WTC11 (cell line): ENCODE measurements around the gene LIX1L.

Experiments
- CBFB ChIP-seq: sonication (generic); formaldehyde crosslinking; IDR thresholded peaks from 2 replicates; pipeline ENCODE4 v1.8.1; 2022; ENCODE audit warnings: mild to moderate bottlenecking, low read depth, missing genetic modification reagents
- ETV6 ChIP-seq: sonication (generic); formaldehyde crosslinking; IDR thresholded peaks from 2 replicates; pipeline ENCODE4 v1.8.1; 2022; ENCODE audit warnings: mild to moderate bottlenecking, missing genetic modification reagents
- FOXJ3 ChIP-seq: sonication (generic); formaldehyde crosslinking; IDR thresholded peaks from 2 replicates; pipeline ENCODE4 v1.9.0; 2021; ENCODE audit warnings: missing genetic modification reagents, mild to moderate bottlenecking, borderline replicate concordance
- JUN ChIP-seq: sonication (generic); formaldehyde crosslinking; IDR thresholded peaks from 2 replicates; pipeline ENCODE4 v1.8.0; 2023; ENCODE audit warnings: mild to moderate bottlenecking, missing genetic modification reagents
- KAT7 ChIP-seq: sonication (generic); formaldehyde crosslinking; IDR thresholded peaks from 2 replicates; pipeline ENCODE4 v1.8.1; 2023; ENCODE audit warnings: missing genetic modification reagents, mild to moderate bottlenecking, borderline replicate concordance
- SMAD4 ChIP-seq: sonication (generic); formaldehyde crosslinking; IDR thresholded peaks from 2 replicates; pipeline ENCODE4 v1.8.0; 2022; ENCODE audit warnings: mild to moderate bottlenecking, missing genetic modification reagents
- ZNF121 ChIP-seq: sonication (generic); formaldehyde crosslinking; IDR thresholded peaks from 2 replicates; pipeline ENCODE4 v1.8.0; 2023; ENCODE audit warnings: missing genetic modification reagents
- TF ChIP-seq, protein P1 (sequence below): sonication (generic); formaldehyde crosslinking; IDR thresholded peaks from 2 replicates; pipeline ENCODE4 v1.8.0; 2022; ENCODE audit warnings: mild to moderate bottlenecking, missing genetic modification reagents
- TF ChIP-seq, protein P2 (sequence below): fragments of 200-600 bp; IDR thresholded peaks from 2 replicates; pipeline ENCODE4 v1.8.0; 2022; ENCODE audit warnings: antibody characterized with exemption
- TF ChIP-seq, protein P3 (sequence below): sonication (generic); formaldehyde crosslinking; IDR thresholded peaks from 2 replicates; pipeline ENCODE4 v1.8.1; 2022; ENCODE audit warnings: mild to moderate bottlenecking, moderate library complexity, missing genetic modification reagents
- TF ChIP-seq, protein P4 (sequence below): sonication (generic); formaldehyde crosslinking; IDR thresholded peaks from 2 replicates; pipeline ENCODE4 v1.8.1; 2023; ENCODE audit warnings: mild to moderate bottlenecking, missing genetic modification reagents
- TF ChIP-seq, protein P5 (sequence below): sonication (generic); formaldehyde crosslinking; IDR thresholded peaks from 2 replicates; pipeline ENCODE4 v1.8.0; 2022; ENCODE audit warnings: mild to moderate bottlenecking, missing genetic modification reagents
- TF ChIP-seq, protein P6 (sequence below): sonication (generic); formaldehyde crosslinking; conservative IDR thresholded peaks from 2 replicates; pipeline ENCODE4 v1.8.1; 2023; ENCODE audit warnings: mild to moderate bottlenecking, low read depth, missing genetic modification reagents, moderate library complexity

DNA sequence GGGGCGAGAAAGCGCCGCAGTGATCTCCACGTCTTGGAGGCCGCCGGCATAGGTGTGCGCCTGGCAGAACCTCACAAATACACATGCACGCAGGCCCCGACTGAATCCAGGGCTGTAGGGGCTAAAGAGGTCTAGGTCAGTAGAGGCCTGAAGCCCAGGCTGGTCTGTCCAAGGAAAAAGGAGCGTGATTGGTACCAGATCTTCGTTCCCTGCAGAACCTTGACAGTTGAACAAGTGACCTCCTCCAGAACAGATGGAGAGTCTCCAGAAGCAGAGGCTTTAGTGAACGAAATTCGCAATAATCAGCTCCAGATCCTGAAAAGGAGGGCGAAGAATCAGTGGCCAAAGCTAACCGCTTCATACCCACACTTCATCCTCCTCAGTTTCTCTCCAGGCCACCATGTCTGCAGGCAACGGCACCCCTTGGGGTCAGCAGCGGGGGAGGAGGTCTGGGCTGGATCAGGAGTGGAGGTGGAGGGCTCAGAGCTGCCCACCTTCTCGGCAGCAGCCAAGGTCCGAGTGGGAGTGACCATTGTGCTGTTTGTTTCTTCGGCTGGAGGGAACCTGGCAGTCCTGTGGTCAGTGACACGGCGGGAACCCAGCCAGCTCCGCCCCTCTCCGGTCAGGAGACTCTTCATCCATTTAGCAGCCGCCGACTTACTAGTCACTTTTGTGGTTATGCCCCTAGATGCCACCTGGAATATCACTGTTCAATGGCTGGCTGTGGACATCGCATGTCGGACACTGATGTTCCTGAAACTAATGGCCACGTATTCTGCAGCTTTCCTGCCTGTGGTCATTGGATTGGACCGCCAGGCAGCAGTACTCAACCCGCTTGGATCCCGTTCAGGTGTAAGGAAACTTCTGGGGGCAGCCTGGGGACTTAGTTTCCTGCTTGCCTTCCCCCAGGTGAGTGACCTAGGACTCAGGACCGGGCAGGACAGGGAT lies 38.6 kb downstream of the LIX1L start:
- TF ChIP-seq, protein P1, sequence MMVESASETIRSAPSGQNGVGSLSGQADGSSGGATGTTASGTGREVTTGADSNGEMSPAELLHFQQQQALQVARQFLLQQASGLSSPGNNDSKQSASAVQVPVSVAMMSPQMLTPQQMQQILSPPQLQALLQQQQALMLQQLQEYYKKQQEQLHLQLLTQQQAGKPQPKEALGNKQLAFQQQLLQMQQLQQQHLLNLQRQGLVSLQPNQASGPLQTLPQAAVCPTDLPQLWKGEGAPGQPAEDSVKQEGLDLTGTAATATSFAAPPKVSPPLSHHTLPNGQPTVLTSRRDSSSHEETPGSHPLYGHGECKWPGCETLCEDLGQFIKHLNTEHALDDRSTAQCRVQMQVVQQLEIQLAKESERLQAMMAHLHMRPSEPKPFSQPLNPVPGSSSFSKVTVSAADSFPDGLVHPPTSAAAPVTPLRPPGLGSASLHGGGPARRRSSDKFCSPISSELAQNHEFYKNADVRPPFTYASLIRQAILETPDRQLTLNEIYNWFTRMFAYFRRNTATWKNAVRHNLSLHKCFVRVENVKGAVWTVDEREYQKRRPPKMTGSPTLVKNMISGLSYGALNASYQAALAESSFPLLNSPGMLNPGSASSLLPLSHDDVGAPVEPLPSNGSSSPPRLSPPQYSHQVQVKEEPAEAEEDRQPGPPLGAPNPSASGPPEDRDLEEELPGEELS (CRISPR knock-in tag), result no peak
- TF ChIP-seq, protein P2, sequence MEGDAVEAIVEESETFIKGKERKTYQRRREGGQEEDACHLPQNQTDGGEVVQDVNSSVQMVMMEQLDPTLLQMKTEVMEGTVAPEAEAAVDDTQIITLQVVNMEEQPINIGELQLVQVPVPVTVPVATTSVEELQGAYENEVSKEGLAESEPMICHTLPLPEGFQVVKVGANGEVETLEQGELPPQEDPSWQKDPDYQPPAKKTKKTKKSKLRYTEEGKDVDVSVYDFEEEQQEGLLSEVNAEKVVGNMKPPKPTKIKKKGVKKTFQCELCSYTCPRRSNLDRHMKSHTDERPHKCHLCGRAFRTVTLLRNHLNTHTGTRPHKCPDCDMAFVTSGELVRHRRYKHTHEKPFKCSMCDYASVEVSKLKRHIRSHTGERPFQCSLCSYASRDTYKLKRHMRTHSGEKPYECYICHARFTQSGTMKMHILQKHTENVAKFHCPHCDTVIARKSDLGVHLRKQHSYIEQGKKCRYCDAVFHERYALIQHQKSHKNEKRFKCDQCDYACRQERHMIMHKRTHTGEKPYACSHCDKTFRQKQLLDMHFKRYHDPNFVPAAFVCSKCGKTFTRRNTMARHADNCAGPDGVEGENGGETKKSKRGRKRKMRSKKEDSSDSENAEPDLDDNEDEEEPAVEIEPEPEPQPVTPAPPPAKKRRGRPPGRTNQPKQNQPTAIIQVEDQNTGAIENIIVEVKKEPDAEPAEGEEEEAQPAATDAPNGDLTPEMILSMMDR, result no peak
- TF ChIP-seq KAT7 (CRISPR knock-in tag) (no peak), JUN (CRISPR knock-in tag) (no peak), CBFB (CRISPR knock-in tag) (no peak), ETV6 (no peak), SMAD4 (CRISPR knock-in tag) (no peak), ZNF121 (CRISPR knock-in tag) (no peak), FOXJ3 (no peak)
- TF ChIP-seq, protein P3, sequence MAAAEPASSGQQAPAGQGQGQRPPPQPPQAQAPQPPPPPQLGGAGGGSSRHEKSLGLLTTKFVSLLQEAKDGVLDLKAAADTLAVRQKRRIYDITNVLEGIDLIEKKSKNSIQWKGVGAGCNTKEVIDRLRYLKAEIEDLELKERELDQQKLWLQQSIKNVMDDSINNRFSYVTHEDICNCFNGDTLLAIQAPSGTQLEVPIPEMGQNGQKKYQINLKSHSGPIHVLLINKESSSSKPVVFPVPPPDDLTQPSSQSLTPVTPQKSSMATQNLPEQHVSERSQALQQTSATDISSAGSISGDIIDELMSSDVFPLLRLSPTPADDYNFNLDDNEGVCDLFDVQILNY (CRISPR knock-in tag), result no peak
- TF ChIP-seq, protein P4, sequence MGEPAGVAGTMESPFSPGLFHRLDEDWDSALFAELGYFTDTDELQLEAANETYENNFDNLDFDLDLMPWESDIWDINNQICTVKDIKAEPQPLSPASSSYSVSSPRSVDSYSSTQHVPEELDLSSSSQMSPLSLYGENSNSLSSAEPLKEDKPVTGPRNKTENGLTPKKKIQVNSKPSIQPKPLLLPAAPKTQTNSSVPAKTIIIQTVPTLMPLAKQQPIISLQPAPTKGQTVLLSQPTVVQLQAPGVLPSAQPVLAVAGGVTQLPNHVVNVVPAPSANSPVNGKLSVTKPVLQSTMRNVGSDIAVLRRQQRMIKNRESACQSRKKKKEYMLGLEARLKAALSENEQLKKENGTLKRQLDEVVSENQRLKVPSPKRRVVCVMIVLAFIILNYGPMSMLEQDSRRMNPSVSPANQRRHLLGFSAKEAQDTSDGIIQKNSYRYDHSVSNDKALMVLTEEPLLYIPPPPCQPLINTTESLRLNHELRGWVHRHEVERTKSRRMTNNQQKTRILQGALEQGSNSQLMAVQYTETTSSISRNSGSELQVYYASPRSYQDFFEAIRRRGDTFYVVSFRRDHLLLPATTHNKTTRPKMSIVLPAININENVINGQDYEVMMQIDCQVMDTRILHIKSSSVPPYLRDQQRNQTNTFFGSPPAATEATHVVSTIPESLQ (CRISPR knock-in tag), result no peak
- TF ChIP-seq, protein P5, sequence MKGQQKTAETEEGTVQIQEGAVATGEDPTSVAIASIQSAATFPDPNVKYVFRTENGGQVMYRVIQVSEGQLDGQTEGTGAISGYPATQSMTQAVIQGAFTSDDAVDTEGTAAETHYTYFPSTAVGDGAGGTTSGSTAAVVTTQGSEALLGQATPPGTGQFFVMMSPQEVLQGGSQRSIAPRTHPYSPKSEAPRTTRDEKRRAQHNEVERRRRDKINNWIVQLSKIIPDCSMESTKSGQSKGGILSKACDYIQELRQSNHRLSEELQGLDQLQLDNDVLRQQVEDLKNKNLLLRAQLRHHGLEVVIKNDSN (CRISPR knock-in tag), result no peak
- TF ChIP-seq, protein P6, sequence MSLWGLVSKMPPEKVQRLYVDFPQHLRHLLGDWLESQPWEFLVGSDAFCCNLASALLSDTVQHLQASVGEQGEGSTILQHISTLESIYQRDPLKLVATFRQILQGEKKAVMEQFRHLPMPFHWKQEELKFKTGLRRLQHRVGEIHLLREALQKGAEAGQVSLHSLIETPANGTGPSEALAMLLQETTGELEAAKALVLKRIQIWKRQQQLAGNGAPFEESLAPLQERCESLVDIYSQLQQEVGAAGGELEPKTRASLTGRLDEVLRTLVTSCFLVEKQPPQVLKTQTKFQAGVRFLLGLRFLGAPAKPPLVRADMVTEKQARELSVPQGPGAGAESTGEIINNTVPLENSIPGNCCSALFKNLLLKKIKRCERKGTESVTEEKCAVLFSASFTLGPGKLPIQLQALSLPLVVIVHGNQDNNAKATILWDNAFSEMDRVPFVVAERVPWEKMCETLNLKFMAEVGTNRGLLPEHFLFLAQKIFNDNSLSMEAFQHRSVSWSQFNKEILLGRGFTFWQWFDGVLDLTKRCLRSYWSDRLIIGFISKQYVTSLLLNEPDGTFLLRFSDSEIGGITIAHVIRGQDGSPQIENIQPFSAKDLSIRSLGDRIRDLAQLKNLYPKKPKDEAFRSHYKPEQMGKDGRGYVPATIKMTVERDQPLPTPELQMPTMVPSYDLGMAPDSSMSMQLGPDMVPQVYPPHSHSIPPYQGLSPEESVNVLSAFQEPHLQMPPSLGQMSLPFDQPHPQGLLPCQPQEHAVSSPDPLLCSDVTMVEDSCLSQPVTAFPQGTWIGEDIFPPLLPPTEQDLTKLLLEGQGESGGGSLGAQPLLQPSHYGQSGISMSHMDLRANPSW (CRISPR knock-in tag), result no peak
